Suprapubic skin (tissue), 4 donors: ENCODE data around the gene GPX3.

Source experiments
- EP300 ChIP-seq: sonication (generic); formaldehyde crosslinking; IDR thresholded peaks from one replicate; pipeline ENCODE4 v1.6.1; 2017; ENCODE audit warnings: antibody characterized with exemption
- POLR2A ChIP-seq, 2 donors: fragments of 450-650 bp; IDR thresholded peaks; one replicate each; pipeline ENCODE4 v1.6.1; 2017; ENCODE audit warnings: antibody characterized with exemption in 2 of 2, mild to moderate bottlenecking in 2 of 2, moderate library complexity in 2 of 2
- POLR2AphosphoS5 ChIP-seq, 3 donors: sonication (generic); formaldehyde crosslinking; IDR thresholded peaks; one replicate each; pipeline ENCODE4 v1.6.1; 2017; ENCODE audit warnings: antibody characterized with exemption in 3 of 3
- TF ChIP-seq, protein P1 (sequence below), 2 donors: fragments of 200-600 bp in 1 of 2; fragments of 450-650 bp in 1 of 2; sonication (generic) in 1 of 2; IDR thresholded peaks; one replicate each; pipeline ENCODE4 v1.5.1; 2016 to 2019; ENCODE audit warnings: antibody characterized with exemption in 2 of 2, mild to moderate bottlenecking in 1 of 2, moderate library complexity in 1 of 2

DNA sequence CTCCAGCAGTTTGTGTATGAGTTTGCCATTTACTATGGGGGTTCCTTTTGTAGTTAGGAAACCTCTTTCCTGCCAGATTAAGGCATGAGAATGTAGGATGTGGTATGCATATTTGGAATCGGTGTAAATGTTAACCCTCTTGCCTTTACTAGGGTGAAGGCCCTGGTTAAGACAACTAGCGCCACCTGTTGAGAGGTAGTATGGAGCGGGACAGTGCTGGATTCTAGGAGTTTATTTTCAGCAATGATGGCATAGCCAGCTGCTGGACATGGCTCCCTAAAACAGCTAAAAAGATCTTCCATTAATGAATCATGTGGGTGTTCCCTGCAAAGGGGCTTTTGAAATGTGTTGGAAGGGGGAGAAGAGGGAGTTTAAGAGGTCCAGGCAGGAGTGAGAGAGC lies 30.7 kb upstream of the GPX3 start:
- TF ChIP-seq, protein P1, sequence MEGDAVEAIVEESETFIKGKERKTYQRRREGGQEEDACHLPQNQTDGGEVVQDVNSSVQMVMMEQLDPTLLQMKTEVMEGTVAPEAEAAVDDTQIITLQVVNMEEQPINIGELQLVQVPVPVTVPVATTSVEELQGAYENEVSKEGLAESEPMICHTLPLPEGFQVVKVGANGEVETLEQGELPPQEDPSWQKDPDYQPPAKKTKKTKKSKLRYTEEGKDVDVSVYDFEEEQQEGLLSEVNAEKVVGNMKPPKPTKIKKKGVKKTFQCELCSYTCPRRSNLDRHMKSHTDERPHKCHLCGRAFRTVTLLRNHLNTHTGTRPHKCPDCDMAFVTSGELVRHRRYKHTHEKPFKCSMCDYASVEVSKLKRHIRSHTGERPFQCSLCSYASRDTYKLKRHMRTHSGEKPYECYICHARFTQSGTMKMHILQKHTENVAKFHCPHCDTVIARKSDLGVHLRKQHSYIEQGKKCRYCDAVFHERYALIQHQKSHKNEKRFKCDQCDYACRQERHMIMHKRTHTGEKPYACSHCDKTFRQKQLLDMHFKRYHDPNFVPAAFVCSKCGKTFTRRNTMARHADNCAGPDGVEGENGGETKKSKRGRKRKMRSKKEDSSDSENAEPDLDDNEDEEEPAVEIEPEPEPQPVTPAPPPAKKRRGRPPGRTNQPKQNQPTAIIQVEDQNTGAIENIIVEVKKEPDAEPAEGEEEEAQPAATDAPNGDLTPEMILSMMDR (IDR thresholded peaks at IDR 0.05): no peak
- no peak for TF ChIP-seq POLR2A (IDR thresholded peaks at IDR 0.05)
- TF ChIP-seq POLR2AphosphoS5 (IDR thresholded peaks at IDR 0.05): no peak
- no peak for TF ChIP-seq EP300
